Cerebellar cortex (tissue), 1 donor: Measurements from ENCODE around the gene RPL10.

Experiments used
- DNase-seq: peaks from one replicate; pipeline ENCODE4 v3.0.0-alpha.2; 2015; ENCODE audit warnings: low spot score

The RPL10 gene

DNA sequence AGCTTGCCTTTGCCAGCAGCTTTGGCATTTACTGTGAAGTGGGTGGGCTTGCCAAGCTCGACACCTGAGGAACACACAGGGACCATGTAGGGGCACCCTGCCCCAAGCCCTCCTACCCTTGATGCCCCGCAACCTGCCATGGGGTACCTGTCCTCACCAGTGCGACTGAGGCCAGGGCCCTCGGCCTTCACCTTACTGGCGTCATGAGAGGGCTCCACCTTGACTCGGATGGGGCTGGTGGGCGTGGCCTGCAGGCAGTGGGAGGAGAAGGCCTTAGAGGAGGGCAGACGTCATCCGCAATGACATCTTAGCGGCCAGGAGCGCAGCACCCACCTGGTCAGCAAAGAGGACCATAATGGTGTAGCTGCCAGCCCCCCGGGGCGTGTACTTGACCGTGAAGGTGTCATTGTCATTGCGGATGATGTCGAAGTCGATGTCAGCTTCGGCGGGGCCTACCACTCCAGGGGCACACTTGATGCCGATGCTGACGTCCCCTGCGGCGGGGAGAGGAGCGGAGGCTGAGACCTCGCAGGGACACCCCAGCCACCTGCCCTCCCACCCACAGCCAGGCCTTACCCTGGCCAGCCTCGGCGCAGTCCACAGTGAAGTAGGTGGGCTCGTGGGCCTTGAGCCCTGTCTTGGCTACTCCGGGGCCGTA, 36.0 kb upstream of the RPL10 start:
- DNase-seq: no peak

- no peak for DNase-seq
Measured at GRCh38 chrX:154363706-154364439, 34.3 kb upstream of the RPL10 start.

DNA sequence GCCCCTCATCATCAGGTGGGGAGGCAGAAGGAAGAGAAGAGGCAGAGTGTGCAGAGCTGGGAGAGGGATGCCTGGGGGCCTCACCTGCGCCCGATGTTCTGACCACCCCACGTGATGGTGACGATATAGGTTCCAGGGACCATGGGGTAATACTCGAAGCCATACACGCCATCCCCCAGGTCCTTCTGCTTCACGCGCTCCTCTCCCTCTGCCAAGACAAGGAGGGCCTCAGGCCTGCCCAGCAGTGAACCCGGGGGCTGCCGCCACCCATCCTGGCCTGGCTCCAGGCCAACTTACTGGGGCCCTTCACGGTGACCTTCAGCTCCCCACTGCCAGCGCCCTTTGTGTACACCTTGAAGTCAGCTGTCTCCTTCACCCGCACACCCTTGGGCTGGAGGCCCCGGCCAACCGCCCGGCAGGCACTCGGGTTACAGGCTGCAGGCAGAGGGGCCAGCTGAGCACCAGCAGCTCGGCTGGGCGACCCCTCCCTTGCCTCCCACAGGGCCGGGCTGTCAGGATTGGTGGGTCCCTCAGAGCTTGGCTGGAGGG, 33.1 kb upstream of the RPL10 start:
- no peak for DNase-seq

GRCh38 chrX:154365997-154366665, 32.0 kb upstream of the RPL10 start:
- no peak for DNase-seq

GRCh38 chrX:154366666-154367055, 31.5 kb upstream of the RPL10 start:
- no peak for DNase-seq

- DNase-seq: no peak
Measured at GRCh38 chrX:154367474-154368308, 30.5 kb upstream of the RPL10 start.

- no peak for DNase-seq
Measured at GRCh38 chrX:154368630-154369448, 29.3 kb upstream of the RPL10 start.

GRCh38 chrX:154369449-154370299, 28.5 kb upstream of the RPL10 start:
- DNase-seq: peak; percentile 69

- DNase-seq: no peak
Measured at GRCh38 chrX:154370300-154371016, 27.7 kb upstream of the RPL10 start.

- DNase-seq: peak; percentile 93
Measured at GRCh38 chrX:154371017-154371788, 27.0 kb upstream of the RPL10 start.

DNA sequence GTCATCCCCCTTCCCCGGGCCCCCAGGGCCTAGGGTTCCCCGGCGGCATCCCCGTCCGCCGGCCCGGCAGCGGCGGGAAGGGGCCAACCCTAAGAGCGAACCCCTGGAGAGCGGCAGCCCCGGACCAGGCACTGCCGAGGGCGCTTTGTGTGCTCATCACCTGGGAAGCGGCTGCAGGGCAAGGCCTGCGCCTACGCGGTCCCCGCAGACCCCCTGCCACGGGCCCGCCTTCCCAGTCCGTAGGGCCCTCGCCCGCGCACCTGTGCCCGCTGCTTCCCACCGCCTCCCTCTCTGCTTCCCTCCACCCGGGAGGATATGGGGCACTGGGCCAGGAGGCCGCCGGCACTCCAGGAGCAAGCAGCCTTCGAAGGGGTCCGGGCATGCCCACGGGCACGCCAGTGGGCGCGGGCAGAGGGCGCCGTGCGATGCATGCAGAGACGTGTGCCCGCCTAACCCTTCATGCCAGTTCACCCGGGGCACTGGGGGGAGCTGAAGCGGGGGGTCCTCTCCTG, 26.3 kb upstream of the RPL10 start:
- no peak for DNase-seq

DNA sequence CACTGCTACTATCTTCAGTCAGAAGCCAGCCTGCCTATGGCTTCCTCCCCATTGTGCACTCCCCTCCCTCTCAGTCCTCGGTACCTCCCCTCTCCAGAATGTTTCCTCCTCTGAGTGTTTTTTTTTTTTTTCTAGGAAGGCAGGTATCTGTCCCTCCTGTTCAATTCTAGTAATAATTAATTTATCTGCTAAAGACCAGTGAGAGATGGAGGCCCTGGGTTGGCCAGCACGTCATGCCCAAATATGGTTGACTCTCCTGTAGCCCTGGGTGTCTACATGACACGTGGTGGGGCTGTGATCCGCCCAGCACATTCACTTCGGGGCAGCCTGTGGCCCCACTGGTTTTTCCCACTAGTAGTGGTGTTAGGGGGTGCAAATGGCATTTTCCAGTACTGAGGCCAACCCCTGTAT, 25.6 kb upstream of the RPL10 start:
- DNase-seq: peak; percentile 53

- DNase-seq: peak; percentile 87
Measured at GRCh38 chrX:154373340-154374306, 24.6 kb upstream of the RPL10 start.

DNA sequence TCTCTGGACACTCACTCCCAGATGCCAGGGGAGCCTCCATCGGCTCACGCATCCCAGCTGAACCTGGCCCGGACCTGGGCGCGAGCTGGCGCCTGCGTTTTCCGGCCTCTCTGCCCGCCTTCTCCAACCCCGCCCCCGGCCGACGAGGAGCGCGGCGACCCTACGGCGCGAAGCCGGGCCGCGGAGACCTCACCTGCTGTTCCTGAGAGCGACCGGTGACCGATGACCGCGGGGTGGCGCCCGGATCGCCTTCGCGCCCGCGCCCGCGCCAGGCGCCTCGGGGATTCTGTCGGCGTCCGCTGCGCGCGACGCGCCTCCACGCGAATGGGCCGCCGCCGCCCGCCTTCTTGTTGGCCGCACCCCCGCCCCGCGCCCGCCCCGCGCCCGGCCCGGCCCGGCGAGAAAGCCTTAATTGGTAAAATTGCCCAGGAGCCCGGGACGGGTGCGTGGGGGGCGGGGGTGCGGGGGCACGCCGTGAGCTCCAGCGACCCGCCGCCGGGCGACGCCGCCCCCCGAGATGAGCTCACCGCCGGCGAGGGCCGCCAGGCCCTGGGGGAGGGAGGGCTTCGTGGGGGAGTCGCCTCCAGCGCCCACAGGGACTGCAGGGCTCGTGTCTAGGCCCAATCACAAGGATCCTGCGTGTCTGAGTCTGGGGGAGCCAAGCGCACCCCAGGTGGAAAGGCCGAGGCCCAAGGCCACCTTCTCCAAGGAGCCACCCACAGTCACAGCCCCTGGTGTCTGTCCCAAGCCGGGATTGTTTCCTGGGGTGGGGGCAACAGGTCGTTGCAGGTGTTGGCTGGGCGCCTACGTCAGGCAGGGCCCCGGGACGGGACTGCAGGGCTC, 23.6 kb upstream of the RPL10 start, which contains the start of gene FLNA:
TSS of gene FLNA (minus strand) at position 322 of the 843 bp plus-strand sequence. CDS start 3,389 bp downstream, outside the sequence.
- DNase-seq: no peak

GRCh38 chrX:154375156-154375504, 23.0 kb upstream of the RPL10 start:
- no peak for DNase-seq

GRCh38 chrX:154376774-154377173, 21.4 kb upstream of the RPL10 start:
- DNase-seq: no peak
